ENCODE data around the gene ZNF276.

GRCh38 chr16:89695086-89695874 lies 26.1 kb upstream of the ZNF276 start:
- TF ChIP-seq CTCF (IDR thresholded peaks at IDR 0.05) = no peak
- TF ChIP-seq EP300 (IDR thresholded peaks at IDR 0.05) = no peak
